Liver (tissue), 9 donors: ENCODE results near the gene RPLP2. TPM values are rescaled to one million over a fixed set of nuclear protein-coding genes. Genes with fewer than 3 reads are reported as not detected.

Experiments
- DNase-seq: peaks from one replicate; pipeline ENCODE4 v3.0.0-alpha.2; 2017; ENCODE audit warnings: low spot score
- H3K27ac ChIP-seq, 2 donors: one replicate each; pipeline ENCODE4 v1.7.0; 2013; ENCODE audit warnings: inconsistent platforms in 2 of 2, low read length in 2 of 2, control low read depth in 1 of 2, low read depth in 1 of 2, mild to moderate bottlenecking in 1 of 2
- H3K27me3 ChIP-seq, 4 donors: one replicate each; pipeline versions ENCODE4 v1.6.1 to v1.7.0; 2013; ENCODE audit warnings: low read length in 3 of 4, inconsistent platforms in 1 of 4, mild to moderate bottlenecking in 1 of 4, moderate library complexity in 1 of 4; ENCODE audit not compliant: control insufficient read depth in 4 of 4, insufficient read depth in 4 of 4
- H3K36me3 ChIP-seq, 4 donors: one replicate each; pipeline versions ENCODE4 v1.6.1 to v1.7.0; 2013; ENCODE audit warnings: low read length in 3 of 4, mild to moderate bottlenecking in 3 of 4, low read depth in 1 of 4, moderate library complexity in 1 of 4; ENCODE audit not compliant: control insufficient read depth in 4 of 4, insufficient read depth in 3 of 4
- H3K4me1 ChIP-seq, 4 donors: one replicate each; pipeline versions ENCODE4 v1.6.1 to v1.7.0; 2013; ENCODE audit warnings: low read length in 3 of 4, mild to moderate bottlenecking in 3 of 4, moderate library complexity in 1 of 4; ENCODE audit not compliant: control insufficient read depth in 4 of 4, insufficient read depth in 4 of 4
- H3K4me3 ChIP-seq, 3 donors: one replicate each; pipeline versions ENCODE4 v1.6.1 to v1.7.0; 2013; ENCODE audit warnings: low read length in 3 of 3, control low read depth in 1 of 3, low read depth in 1 of 3, mild to moderate bottlenecking in 1 of 3
- H3K9ac ChIP-seq, 2 donors: one replicate each; pipeline ENCODE4 v1.7.0; 2013; ENCODE audit warnings: low read length in 2 of 2, mild to moderate bottlenecking in 2 of 2, moderate library complexity in 2 of 2, control low read depth in 1 of 2, low read depth in 1 of 2
- H3K9me3 ChIP-seq, 4 donors: one replicate each; pipeline versions ENCODE4 v1.6.1 to v1.7.0; 2013; ENCODE audit warnings: low read length in 3 of 4; ENCODE audit not compliant: control insufficient read depth in 4 of 4
- EGR1 ChIP-seq, 2 donors: IDR thresholded peaks; 2 replicates each; pipeline ENCODE4 v1.6.1; 2016 to 2018; ENCODE audit warnings: antibody characterized with exemption in 2 of 2, low read depth in 2 of 2
- FOXA1 ChIP-seq: IDR thresholded peaks from 2 replicates; pipeline ENCODE4 v1.6.1; 2016; ENCODE audit warnings: antibody characterized with exemption
- GABPA ChIP-seq, 2 donors: IDR thresholded peaks in 1 of 2; conservative IDR thresholded peaks in 1 of 2; 2 replicates each; pipeline ENCODE4 v1.6.1; 2016; ENCODE audit warnings: antibody characterized with exemption in 2 of 2, mild to moderate bottlenecking in 1 of 2, moderate library complexity in 1 of 2
- HNF4A ChIP-seq, 2 donors: conservative IDR thresholded peaks; 2 replicates each; pipeline ENCODE4 v1.6.1; 2016; ENCODE audit warnings: antibody characterized with exemption in 2 of 2, mild to moderate bottlenecking in 2 of 2
- JUND ChIP-seq, 2 donors: IDR thresholded peaks; 2 replicates each; pipeline ENCODE4 v1.6.1; 2016; ENCODE audit warnings: antibody characterized with exemption in 2 of 2
- NR2F2 ChIP-seq: IDR thresholded peaks from 2 replicates; pipeline ENCODE4 v1.6.1; 2016; ENCODE audit warnings: antibody characterized with exemption
- TAF1 ChIP-seq: conservative IDR thresholded peaks from 2 replicates; pipeline ENCODE4 v1.6.1; 2016; ENCODE audit warnings: antibody characterized with exemption, mild to moderate bottlenecking
- YY1 ChIP-seq: IDR thresholded peaks from 2 replicates; pipeline ENCODE4 v1.6.1; 2016; ENCODE audit warnings: antibody characterized with exemption, mild to moderate bottlenecking
- WGBS: extraction: QIAGEN DNeasy Blood & Tissue Kit; methylation state at CpG from one replicate; pipeline ENCODE4 v1.1.7; 2013; 5-methylcytosine and 5-hydroxymethylcytosine counted together
- polyA plus RNA-seq, 2 donors: library from polyadenylated mRNA; stranded (reverse) in 1 of 2; unstranded in 1 of 2; fragments of 200-250 nt in 1 of 2; fragments of >200 nt in 1 of 2; fragmentation: Nextera tagmentation in 1 of 2; extraction: Ambion mirVana in 1 of 2; gene quantifications; one replicate each; pipeline versions ENCODE4 v1.2.1 to v1.2.3, GENCODE V29; 2013 to 2015
- total RNA-seq, 2 donors: library from RNA; depleted of rRNA; stranded (reverse); fragments of >200 nt; gene quantifications; one replicate each; pipeline ENCODE4 v1.2.3, GENCODE V29; 2014
- TF ChIP-seq, protein P1 (sequence below): IDR thresholded peaks from 2 replicates; pipeline ENCODE4 v1.6.1; 2016; ENCODE audit warnings: antibody characterized with exemption
- TF ChIP-seq, protein P2 (sequence below): IDR thresholded peaks from 2 replicates; pipeline ENCODE4 v1.6.1; 2016; ENCODE audit warnings: antibody characterized with exemption
- TF ChIP-seq, protein P3 (sequence below): IDR thresholded peaks from 2 replicates; pipeline ENCODE4 v1.6.1; 2016; ENCODE audit warnings: antibody characterized with exemption
- TF ChIP-seq, protein P4 (sequence below): IDR thresholded peaks from 2 replicates; pipeline ENCODE4 v1.6.1; 2016; ENCODE audit warnings: antibody characterized with exemption, mild to moderate bottlenecking
- donor health status: healthy.
- donor health status: healthy.
- donor health status: healthy.
- donor health status: healthy.
- donor health status: healthy.

The RPLP2 gene
- total and polyA plus RNA-seq, 4 donors = 59.8 to 476 (median 285) TPM

DNA sequence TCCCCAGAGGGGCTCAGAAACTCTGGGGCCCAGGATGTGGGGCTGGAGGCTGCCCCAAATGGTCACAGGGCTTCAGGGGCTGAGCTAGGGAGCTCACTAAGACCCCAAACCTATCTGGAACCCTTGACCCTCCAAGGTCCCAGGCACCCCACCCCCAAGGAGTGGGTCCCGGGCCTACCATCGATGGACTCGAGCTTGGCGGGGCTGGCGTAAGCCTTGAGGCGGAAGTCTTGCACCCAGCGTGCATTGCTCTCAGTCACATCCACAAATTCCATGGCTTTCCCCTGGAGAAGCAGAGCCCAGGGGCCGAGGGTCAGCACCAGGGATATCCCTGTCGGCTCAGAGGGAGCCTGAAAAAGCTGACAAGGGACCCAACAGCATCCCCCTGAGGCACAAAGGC is 35.9 kb upstream of the RPLP2 start:
- H3K9me3 ChIP-seq = no peaks in the 10 kb centered on the region
- no peaks in the 10 kb centered on the region for H3K27me3 ChIP-seq
- no peak overlapping the region for H3K9ac ChIP-seq
- WGBS = 94% methylated on average over 9 of the region's 9 CpGs
- peaks cover 10 to 26% (median 15%) of the 10 kb centered on the region in 4 donors for H3K4me1 ChIP-seq
- no peak for DNase-seq
- TF ChIP-seq GABPA (IDR thresholded peaks at IDR 0.05 in 1 of 2, conservative IDR thresholded peaks at IDR 0.05 in 1 of 2) = no peak
- no peak for TF ChIP-seq EGR1 (IDR thresholded peaks at IDR 0.05; ENCODE audit: low read depth in 2 of 2)
- TF ChIP-seq TAF1 = no peak
- TF ChIP-seq JUND (IDR thresholded peaks at IDR 0.05) = no peak
- no peak for TF ChIP-seq YY1
- H3K36me3 ChIP-seq = peaks cover 5 to 25% (median 12%) of the 10 kb centered on the region in 4 donors
- no peak overlapping the region for H3K4me3 ChIP-seq
- no peak overlapping the region for H3K27ac ChIP-seq

DNA sequence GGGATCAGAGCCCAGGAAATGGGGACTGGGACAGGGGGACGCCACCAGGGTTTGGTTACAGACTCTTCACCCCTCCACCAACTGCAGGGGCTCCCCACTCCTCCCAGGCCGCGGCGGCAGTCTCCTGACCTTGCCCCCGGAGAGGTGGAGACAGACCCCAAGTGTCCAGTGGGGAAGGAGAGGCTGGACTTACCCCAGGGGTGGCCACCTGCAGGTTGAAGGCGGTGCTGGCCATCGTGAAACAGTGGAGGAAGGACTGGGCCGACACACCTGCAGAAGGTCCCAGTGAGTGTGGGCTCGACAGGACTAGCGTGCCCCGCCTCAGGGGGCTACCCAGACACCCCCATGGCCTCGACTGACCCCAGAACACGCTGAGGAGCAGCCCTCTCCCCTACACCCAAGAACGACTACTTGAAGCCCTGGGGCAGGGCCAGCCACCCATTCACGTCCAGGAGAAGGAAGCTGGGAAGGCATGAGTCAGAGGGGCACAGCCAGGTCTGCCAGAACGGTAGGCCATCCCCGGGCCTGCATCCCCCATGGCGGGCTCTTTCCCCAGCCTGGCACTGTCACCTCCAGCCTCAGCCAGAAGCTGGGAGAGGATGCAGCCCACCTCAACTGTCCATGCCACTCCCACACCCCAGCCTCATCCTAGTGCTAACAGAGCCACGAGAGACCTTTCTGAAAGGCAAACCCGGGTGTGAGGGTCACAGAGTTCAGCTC is 34.7 kb upstream of the RPLP2 start:
- Histone ChIP-seq H3K27me3 (no peaks in the 10 kb centered on the region), H3K4me3 (no peak overlapping the region), H3K9me3 (no peaks in the 10 kb centered on the region), H3K27ac (no peak overlapping the region), H3K9ac (no peak overlapping the region), H3K36me3 (peaks cover 5 to 22% (median 10%) of the 10 kb centered on the region in 4 donors), H3K4me1 (peaks cover 13 to 34% (median 21%) of the 10 kb centered on the region in 4 donors)
- DNase-seq = no peak
- no peak for TF ChIP-seq TAF1
- TF ChIP-seq, protein P1, sequence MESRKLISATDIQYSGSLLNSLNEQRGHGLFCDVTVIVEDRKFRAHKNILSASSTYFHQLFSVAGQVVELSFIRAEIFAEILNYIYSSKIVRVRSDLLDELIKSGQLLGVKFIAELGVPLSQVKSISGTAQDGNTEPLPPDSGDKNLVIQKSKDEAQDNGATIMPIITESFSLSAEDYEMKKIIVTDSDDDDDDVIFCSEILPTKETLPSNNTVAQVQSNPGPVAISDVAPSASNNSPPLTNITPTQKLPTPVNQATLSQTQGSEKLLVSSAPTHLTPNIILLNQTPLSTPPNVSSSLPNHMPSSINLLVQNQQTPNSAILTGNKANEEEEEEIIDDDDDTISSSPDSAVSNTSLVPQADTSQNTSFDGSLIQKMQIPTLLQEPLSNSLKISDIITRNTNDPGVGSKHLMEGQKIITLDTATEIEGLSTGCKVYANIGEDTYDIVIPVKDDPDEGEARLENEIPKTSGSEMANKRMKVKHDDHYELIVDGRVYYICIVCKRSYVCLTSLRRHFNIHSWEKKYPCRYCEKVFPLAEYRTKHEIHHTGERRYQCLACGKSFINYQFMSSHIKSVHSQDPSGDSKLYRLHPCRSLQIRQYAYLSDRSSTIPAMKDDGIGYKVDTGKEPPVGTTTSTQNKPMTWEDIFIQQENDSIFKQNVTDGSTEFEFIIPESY = no peak
- TF ChIP-seq GABPA (IDR thresholded peaks at IDR 0.05 in 1 of 2, conservative IDR thresholded peaks at IDR 0.05 in 1 of 2) = no peak
- TF ChIP-seq FOXA1 = no peak
- TF ChIP-seq, protein P2, sequence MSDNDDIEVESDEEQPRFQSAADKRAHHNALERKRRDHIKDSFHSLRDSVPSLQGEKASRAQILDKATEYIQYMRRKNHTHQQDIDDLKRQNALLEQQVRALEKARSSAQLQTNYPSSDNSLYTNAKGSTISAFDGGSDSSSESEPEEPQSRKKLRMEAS = no peak
- no peak for TF ChIP-seq NR2F2
- TF ChIP-seq, protein P3, sequence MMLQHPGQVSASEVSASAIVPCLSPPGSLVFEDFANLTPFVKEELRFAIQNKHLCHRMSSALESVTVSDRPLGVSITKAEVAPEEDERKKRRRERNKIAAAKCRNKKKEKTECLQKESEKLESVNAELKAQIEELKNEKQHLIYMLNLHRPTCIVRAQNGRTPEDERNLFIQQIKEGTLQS = no peak
- TF ChIP-seq, protein P4, sequence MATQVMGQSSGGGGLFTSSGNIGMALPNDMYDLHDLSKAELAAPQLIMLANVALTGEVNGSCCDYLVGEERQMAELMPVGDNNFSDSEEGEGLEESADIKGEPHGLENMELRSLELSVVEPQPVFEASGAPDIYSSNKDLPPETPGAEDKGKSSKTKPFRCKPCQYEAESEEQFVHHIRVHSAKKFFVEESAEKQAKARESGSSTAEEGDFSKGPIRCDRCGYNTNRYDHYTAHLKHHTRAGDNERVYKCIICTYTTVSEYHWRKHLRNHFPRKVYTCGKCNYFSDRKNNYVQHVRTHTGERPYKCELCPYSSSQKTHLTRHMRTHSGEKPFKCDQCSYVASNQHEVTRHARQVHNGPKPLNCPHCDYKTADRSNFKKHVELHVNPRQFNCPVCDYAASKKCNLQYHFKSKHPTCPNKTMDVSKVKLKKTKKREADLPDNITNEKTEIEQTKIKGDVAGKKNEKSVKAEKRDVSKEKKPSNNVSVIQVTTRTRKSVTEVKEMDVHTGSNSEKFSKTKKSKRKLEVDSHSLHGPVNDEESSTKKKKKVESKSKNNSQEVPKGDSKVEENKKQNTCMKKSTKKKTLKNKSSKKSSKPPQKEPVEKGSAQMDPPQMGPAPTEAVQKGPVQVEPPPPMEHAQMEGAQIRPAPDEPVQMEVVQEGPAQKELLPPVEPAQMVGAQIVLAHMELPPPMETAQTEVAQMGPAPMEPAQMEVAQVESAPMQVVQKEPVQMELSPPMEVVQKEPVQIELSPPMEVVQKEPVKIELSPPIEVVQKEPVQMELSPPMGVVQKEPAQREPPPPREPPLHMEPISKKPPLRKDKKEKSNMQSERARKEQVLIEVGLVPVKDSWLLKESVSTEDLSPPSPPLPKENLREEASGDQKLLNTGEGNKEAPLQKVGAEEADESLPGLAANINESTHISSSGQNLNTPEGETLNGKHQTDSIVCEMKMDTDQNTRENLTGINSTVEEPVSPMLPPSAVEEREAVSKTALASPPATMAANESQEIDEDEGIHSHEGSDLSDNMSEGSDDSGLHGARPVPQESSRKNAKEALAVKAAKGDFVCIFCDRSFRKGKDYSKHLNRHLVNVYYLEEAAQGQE = no peak
- no peak for TF ChIP-seq HNF4A (conservative IDR thresholded peaks at IDR 0.05)
- WGBS = 86% methylated on average over 20 of the region's 20 CpGs
